Renal pelvis (tissue), 4 donors: ENCODE results near the gene MINAR2. TPM values are rescaled to one million over a fixed set of nuclear protein-coding genes. Genes with fewer than 3 reads are reported as not detected.
A peak's percentile ranks its signal among the peaks of the same experiment; 100 is the strongest.

Experiments used
- DNase-seq: peaks from one replicate; pipeline ENCODE4 v3.0.0-alpha.2; 2013
- polyA plus RNA-seq, 3 donors: library from polyadenylated mRNA; unstranded; fragments of 120-200 nt; gene quantifications; one replicate each; pipeline ENCODE4 v1.2.1, GENCODE V29; 2013; ENCODE audit not compliant: insufficient read length in 3 of 3

MINAR2 gene
- polyA plus RNA-seq, 3 donors, result 0.03 TPM; not detected in 2

DNA sequence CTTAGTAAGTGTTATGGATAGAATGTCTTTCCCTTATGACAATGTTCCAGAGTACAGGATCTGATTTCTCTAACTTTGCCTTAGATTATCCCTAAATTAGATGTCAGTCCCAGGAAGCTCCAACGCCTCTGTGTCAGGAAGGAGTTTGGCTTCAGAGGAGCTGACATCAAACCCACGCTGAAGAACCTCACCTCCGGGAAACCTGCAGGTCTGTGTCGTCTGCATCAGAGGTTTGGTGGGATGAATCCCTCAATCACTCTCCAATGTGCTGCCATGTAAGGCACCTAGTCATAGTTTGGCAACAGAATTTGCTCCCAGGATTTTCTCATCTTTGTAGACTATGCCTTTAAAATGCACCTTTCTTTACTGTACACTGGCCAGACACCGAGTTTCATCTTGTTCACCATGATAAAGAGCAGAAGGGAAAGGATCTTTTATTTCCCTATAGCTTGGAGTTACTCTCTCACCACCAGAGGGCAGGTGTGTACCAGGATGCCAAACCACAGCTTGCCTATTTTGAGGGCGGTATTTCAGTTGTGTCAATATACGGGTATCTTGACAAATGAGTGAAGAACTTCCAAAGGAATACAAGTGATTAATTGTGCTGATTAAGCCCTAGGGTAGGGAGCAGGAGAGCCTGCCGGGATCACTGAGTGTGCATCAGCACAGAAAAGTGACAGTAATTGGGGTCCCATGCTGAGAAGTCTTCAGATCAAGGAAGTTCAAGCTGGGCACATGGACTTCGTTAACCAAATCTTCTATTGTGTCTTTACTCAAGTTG lies 23.4 kb downstream of the MINAR2 start:
- peak; percentile 43 for DNase-seq

DNA sequence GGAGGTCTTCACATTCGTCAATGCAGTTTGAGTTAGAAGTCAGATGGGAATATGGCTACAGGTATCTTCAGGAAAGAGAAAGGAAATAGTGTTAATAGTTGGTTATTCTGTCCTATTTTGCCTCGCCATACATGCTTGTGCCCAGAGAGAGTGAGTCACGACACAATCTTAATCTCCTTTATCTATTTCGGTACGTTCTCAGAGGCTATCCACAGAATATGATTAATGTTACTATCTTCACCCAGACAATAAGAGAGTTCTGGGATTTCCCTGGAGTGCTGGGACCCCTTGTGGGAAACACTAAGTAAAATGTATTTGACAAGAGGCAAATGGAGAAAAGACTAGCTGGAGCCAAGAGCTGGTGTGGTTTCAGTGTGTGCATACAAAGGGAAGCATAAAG lies 25.5 kb downstream of the MINAR2 start:
- no peak for DNase-seq

DNA sequence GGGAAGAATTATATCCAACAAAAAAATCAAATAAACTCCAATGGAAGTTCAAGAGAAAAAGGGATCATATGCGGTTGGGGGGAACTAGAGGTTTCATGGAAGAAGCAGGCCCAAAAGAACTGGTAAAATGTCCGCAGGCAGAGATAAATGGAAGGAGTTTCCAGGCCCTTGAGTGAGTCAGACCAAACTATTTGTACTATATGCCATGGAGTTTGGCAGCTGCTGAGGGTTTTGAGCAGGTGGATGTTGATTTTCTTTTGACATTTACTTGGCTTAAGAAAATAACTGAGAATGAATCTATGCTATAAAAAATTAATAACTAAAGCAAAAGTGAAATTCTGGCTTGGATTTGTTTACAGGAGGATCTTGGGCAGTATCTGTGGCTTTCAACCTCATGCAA lies 33.7 kb downstream of the MINAR2 start:
- DNase-seq, result no peak

DNA sequence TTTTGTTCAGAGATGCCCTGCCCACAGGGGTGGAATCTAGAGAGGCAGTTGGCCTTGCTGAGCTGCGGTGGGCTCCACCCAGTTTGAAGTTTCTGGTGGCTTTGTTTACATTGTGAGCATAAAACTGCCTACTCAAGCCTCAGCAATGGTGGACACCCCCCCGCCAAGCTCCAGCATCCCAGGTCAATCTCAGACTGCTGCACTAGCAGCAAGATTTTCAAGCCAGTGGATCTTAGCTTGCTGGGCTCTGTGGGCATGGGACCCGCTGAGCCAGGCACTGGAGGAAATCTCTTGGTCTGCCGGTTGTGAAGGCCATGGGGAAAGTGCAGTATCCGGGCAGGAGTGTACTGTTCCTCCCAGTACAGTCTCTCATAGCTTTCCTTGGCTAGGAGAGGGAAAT lies 55.5 kb downstream of the MINAR2 start:
- DNase-seq, result no peak

DNA sequence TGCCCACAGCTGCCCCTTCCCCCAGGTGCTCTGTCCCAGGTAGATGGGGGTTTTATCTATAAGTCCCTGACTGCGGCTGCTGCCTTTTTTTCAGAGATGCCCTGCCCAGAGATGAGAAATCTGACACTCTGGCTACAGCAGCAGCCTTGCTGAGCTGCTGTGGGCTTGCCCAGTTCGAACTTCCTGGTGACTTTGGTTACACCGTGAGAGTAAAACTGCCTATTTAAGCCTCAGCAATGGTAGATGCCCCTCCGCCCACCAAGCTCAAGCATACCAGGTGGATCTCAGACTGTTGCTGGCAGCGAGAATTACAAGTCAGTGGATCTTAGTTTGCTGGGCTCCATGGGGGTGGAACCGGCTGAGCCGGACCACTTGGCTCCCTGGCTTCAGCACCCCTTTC lies 56.8 kb downstream of the MINAR2 start:
- no peak for DNase-seq

DNA sequence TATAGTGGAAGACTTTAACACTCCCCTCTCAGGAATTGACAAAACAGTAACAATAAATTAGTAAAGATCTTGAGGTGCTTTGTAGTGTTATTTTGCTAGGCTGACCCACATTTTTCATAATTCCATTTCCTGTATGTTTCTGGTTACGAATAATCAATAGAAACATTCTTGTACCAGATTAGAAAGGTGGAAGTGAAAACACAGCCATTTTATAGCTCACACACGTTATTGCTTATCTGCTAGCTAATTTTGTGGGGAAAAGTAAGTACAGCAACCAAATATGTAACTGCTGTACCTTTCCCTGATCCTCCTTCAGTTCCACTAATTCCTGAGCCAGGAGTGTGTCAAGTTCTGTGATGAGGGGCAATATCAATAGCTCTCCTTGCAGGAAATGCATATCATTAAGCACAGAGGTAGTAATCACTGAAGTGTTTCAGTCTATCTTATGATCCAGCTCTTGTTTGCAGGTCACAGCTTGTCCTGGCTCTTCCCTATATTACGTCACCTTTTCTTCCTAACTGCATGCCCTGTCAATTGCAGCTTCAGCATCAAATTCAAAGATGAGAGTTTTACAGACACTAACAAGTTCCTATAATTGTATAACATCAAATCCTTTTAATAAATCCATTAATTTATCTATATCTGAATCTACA lies 59.4 kb downstream of the MINAR2 start:
- no peak for DNase-seq

Other genes with a start within 250 kb of the MINAR2 start
- 1 to 10 TPM; 2.8 to 4.2 (median 2.9) TPM for gene CHSY3, start 156.4 kb downstream of the MINAR2 start, polyA plus RNA-seq